Keratinocyte (primary cell): Measurements from ENCODE around the gene SH3GL3.

Experiments
- EZH2 ChIP-seq: IDR thresholded peaks from one replicate; pipeline ENCODE4 v1.6.1; 2012; ENCODE audit warnings: inconsistent platforms, mild to moderate bottlenecking, low read length, moderate library complexity
- TF ChIP-seq, protein P1 (sequence below), 3 experiments: IDR thresholded peaks in 1 of 3; conservative IDR thresholded peaks in 1 of 3; optimal IDR thresholded peaks in 1 of 3; 2 replicates in 2 of 3; 3 replicates in 1 of 3; pipeline versions ENCODE3 to v1.5.1; 2011; ENCODE audit warnings: low read length in 3 of 3, mild to moderate bottlenecking in 3 of 3, moderate library complexity in 2 of 3, control low read depth in 1 of 3, inconsistent platforms in 1 of 3; ENCODE audit not compliant: insufficient read depth in 2 of 3; ENCODE audit errors: extremely low read depth in 1 of 3

DNA sequence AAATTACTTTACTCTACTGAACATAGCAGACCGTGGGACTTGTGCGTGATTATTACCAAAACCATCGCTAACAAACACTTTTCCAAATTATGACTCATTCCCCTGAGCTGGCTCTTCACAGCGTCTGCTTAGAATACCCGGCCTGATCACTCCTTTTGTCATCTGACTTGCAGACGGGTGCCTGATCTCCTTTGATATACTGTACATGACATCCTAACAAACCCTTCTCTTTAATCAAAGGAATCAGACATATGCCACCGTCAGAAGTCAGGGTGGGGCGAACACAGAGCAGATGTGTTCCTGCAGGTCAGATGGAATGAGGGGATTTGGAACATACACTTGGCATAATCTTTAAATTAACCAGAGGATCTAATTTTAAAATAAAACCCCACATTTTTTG is 48.5 kb upstream of the SH3GL3 start:
- TF ChIP-seq, protein P1, sequence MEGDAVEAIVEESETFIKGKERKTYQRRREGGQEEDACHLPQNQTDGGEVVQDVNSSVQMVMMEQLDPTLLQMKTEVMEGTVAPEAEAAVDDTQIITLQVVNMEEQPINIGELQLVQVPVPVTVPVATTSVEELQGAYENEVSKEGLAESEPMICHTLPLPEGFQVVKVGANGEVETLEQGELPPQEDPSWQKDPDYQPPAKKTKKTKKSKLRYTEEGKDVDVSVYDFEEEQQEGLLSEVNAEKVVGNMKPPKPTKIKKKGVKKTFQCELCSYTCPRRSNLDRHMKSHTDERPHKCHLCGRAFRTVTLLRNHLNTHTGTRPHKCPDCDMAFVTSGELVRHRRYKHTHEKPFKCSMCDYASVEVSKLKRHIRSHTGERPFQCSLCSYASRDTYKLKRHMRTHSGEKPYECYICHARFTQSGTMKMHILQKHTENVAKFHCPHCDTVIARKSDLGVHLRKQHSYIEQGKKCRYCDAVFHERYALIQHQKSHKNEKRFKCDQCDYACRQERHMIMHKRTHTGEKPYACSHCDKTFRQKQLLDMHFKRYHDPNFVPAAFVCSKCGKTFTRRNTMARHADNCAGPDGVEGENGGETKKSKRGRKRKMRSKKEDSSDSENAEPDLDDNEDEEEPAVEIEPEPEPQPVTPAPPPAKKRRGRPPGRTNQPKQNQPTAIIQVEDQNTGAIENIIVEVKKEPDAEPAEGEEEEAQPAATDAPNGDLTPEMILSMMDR (optimal IDR thresholded peaks at IDR 0.05 in 1 of 3, IDR thresholded peaks at IDR 0.05 in 1 of 3, conservative IDR thresholded peaks at IDR 0.05 in 1 of 3; ENCODE audit: extremely low read depth in 1 of 3, insufficient read depth in 2 of 3, low read length in 3 of 3), result no peak
- TF ChIP-seq EZH2, result no peak
